Stimulated activated CD8-positive, alpha-beta memory T cell treated with anti-CD3 and anti-CD28 coated beads, Interleukin-4, amount 100 ng/mL, for 48 hours (primary cell): ENCODE results near the gene NMNAT3.

ENCODE experiments used
- DNase-seq: peaks from one replicate; pipeline ENCODE4 v3.0.0-alpha.2; 2020

Gene NMNAT3

GRCh38 chr3:139677388-139678155, at the start of gene NMNAT3:
Gene NMNAT3, minus strand, starts transcription at chr3:139677972. Its CDS starts 50,248 bp downstream, at chr3:139627724.
- peak; percentile 87 for DNase-seq

- DNase-seq: no peak
Observed at GRCh38 chr3:139721370-139721769, 43.6 kb upstream of the NMNAT3 start.

- no peak for DNase-seq
Observed at GRCh38 chr3:139718415-139718814, 40.6 kb upstream of the NMNAT3 start.

GRCh38 chr3:139716908-139717485, 39.2 kb upstream of the NMNAT3 start:
- DNase-seq: no peak

GRCh38 chr3:139715743-139716360, 38.1 kb upstream of the NMNAT3 start:
- no peak for DNase-seq

- no peak for DNase-seq
Observed at GRCh38 chr3:139715166-139715565, 37.4 kb upstream of the NMNAT3 start.

- no peak for DNase-seq
Observed at GRCh38 chr3:139710212-139710611, 32.4 kb upstream of the NMNAT3 start.

GRCh38 chr3:139705631-139706030, 27.9 kb upstream of the NMNAT3 start:
- no peak for DNase-seq

GRCh38 chr3:139696314-139696604, 18.5 kb upstream of the NMNAT3 start:
- DNase-seq: no peak

GRCh38 chr3:139695426-139696313, 17.9 kb upstream of the NMNAT3 start:
- no peak for DNase-seq

- DNase-seq: no peak
Observed at GRCh38 chr3:139695007-139695406, 17.2 kb upstream of the NMNAT3 start.

- DNase-seq: no peak
Observed at GRCh38 chr3:139694542-139694941, 16.8 kb upstream of the NMNAT3 start.

GRCh38 chr3:139691619-139692018, 13.8 kb upstream of the NMNAT3 start:
- no peak for DNase-seq

- DNase-seq: no peak
Observed at GRCh38 chr3:139689708-139690228, 12.0 kb upstream of the NMNAT3 start.

- no peak for DNase-seq
Observed at GRCh38 chr3:139689122-139689521, 11.3 kb upstream of the NMNAT3 start.

- DNase-seq: no peak
Observed at GRCh38 chr3:139687431-139687830, 9.7 kb upstream of the NMNAT3 start.

- no peak for DNase-seq
Observed at GRCh38 chr3:139686624-139687023, 8.9 kb upstream of the NMNAT3 start.

GRCh38 chr3:139686206-139686605, 8.4 kb upstream of the NMNAT3 start:
- DNase-seq: no peak

GRCh38 chr3:139679220-139679775, 1.5 kb upstream of the NMNAT3 start:
- DNase-seq: no peak

- DNase-seq: no peak
Observed at GRCh38 chr3:139676632-139677387, 962 bp downstream of the NMNAT3 start.

- DNase-seq: no peak
Observed at GRCh38 chr3:139676108-139676507, 1.7 kb downstream of the NMNAT3 start.

GRCh38 chr3:139675327-139675726, 2.4 kb downstream of the NMNAT3 start:
- DNase-seq: no peak
